Ishikawa (cell line): ENCODE measurements around the gene AP1AR.

Experiments
- CEBPB ChIP-seq: IDR thresholded peaks from 2 replicates; pipeline ENCODE4 v1.6.1; 2012
- CREB1 ChIP-seq: IDR thresholded peaks from 2 replicates; pipeline ENCODE4 v1.6.1; 2012; ENCODE audit warnings: low read depth
- EGR1 ChIP-seq: IDR thresholded peaks from 2 replicates; pipeline ENCODE4 v1.6.1; 2012
- EP300 ChIP-seq: IDR thresholded peaks from 2 replicates; pipeline ENCODE4 v1.6.1; 2012; ENCODE audit warnings: borderline replicate concordance
- FOXM1 ChIP-seq: IDR thresholded peaks from 2 replicates; pipeline ENCODE4 v1.6.1; 2012; ENCODE audit warnings: low read depth, borderline replicate concordance
- MAX ChIP-seq: IDR thresholded peaks from 2 replicates; pipeline ENCODE4 v1.6.1; 2012
- NFIC ChIP-seq: IDR thresholded peaks from 2 replicates; pipeline ENCODE4 v1.6.1; 2012
- RAD21 ChIP-seq: IDR thresholded peaks from 2 replicates; pipeline ENCODE4 v1.6.1; 2012; ENCODE audit warnings: low read depth
- REST ChIP-seq: IDR thresholded peaks from 2 replicates; pipeline ENCODE4 v1.6.1; 2012; ENCODE audit warnings: low read depth, mild to moderate bottlenecking
- TAF1 ChIP-seq: IDR thresholded peaks from 2 replicates; pipeline ENCODE4 v1.6.1; 2012; ENCODE audit warnings: low read depth, mild to moderate bottlenecking
- TCF12 ChIP-seq: IDR thresholded peaks from 2 replicates; pipeline ENCODE4 v1.6.1; 2012; ENCODE audit warnings: low read depth
- TEAD4 ChIP-seq: IDR thresholded peaks from 2 replicates; pipeline ENCODE4 v1.6.1; 2012
- USF1 ChIP-seq: IDR thresholded peaks from 2 replicates; pipeline ENCODE4 v1.6.1; 2012
- YY1 ChIP-seq: IDR thresholded peaks from 2 replicates; pipeline ENCODE4 v1.6.1; 2012; ENCODE audit warnings: low read depth
- ZBTB7A ChIP-seq: IDR thresholded peaks from 2 replicates; pipeline ENCODE4 v1.6.1; 2012; ENCODE audit warnings: low read depth

AP1AR gene

GRCh38 chr4:112289407-112290253, 58.0 kb downstream of the AP1AR start:
- TF ChIP-seq CEBPB (no peak), YY1 (no peak), CREB1 (no peak), EGR1 (no peak)

GRCh38 chr4:112290341-112290740, 58.8 kb downstream of the AP1AR start:
- TF ChIP-seq ZBTB7A (no peak), TAF1 (no peak), EGR1 (no peak), YY1 (no peak), RAD21 (no peak), CEBPB (no peak), MAX (no peak), REST (no peak), NFIC (no peak), EP300 (no peak), USF1 (no peak), FOXM1 (no peak), TEAD4 (no peak), CREB1 (no peak), TCF12 (no peak)

- no peak for TF ChIP-seq EP300
- TF ChIP-seq CREB1 = 0 out of 2 replicates have a peak, but pooled peaks have one; percentile 13
- TF ChIP-seq RAD21 = no peak
- no peak for TF ChIP-seq YY1
- peak; percentile 94 for TF ChIP-seq CEBPB
- no peak for TF ChIP-seq REST
- no peak for TF ChIP-seq TEAD4
- no peak for TF ChIP-seq USF1
- no peak for TF ChIP-seq NFIC
- no peak for TF ChIP-seq ZBTB7A
- TF ChIP-seq TAF1 = no peak
- no peak for TF ChIP-seq TCF12
- TF ChIP-seq FOXM1 = peak; percentile 72
- no peak for TF ChIP-seq MAX
- TF ChIP-seq EGR1 = no peak
These were observed 65.6 kb downstream of the AP1AR start, which contains the start of gene ALPK1 for GRCh38 chr4:112296949-112297880. Gene ALPK1 (plus strand): TSS chr4:112297369.

GRCh38 chr4:112299721-112300120, 68.1 kb downstream of the AP1AR start:
- TF ChIP-seq REST = no peak
- no peak for TF ChIP-seq NFIC
